ENCODE results near the gene D2HGDH. TPM values are rescaled to one million over a fixed set of nuclear protein-coding genes. Genes with fewer than 3 reads are reported as not detected.
"Not testable (repeated sequence)": the region's sequence is repeated elsewhere in the genome, so short reads cannot be mapped to it uniquely, and the experiment has no call there.

D2HGDH gene
- polyA plus RNA-seq, 1 experiment = 16.1 TPM

- DNase-seq (ENCODE audit: low read depth) = no peak
- Histone ChIP-seq H3K27me3 (ENCODE audit: control insufficient read depth, insufficient read depth, low read length) (no peaks in the 10 kb centered on the region; the same call in 1 of the 2 replicates), H3K36me3 (ENCODE audit: control insufficient read depth, insufficient read depth, low read length) (no peaks in the 10 kb centered on the region), H3K4me3 (ENCODE audit: low read depth, low read length) (no peak within 1 kb of the TSS)
- no peak for TF ChIP-seq CTCF (IDR thresholded peaks at IDR 0.05; ENCODE audit: insufficient read depth, low read depth, low read length)
- ChIA-PET CTCF (no interaction called here), POLR2A (no interaction called here)
Measured at GRCh38 chr2:241776336-241777169, 42.1 kb downstream of the D2HGDH start, which contains the start of gene GAL3ST2. GAL3ST2 (plus strand) TSS chr2:241776822; CDS start chr2:241776956, 134 bp downstream.

- H3K4me3 ChIP-seq (ENCODE audit: low read depth, low read length) = no peak overlapping the region
- no peaks in the 10 kb centered on the region; the same call in 1 of the 2 replicates for H3K27me3 ChIP-seq (ENCODE audit: control insufficient read depth, insufficient read depth, low read length)
- no peak for DNase-seq (ENCODE audit: low read depth)
- no peak for TF ChIP-seq CTCF (IDR thresholded peaks at IDR 0.05; ENCODE audit: insufficient read depth, low read depth, low read length)
- POLR2A ChIA-PET = no interaction called here
- no peaks in the 10 kb centered on the region for H3K36me3 ChIP-seq (ENCODE audit: control insufficient read depth, insufficient read depth, low read length)
- CTCF ChIA-PET = interaction anchor here (1.3 kb wide), 1 partner anchor 11 kb away, joined by 3 read pairs; no protein-coding TSS in a partner anchor
Measured at GRCh38 chr2:241777170-241777685, 42.8 kb downstream of the D2HGDH start.

- ChIA-PET POLR2A (no interaction called here), CTCF (interaction anchor here (1.3 kb wide), 1 partner anchor 10 kb away, joined by 3 read pairs; no protein-coding TSS in a partner anchor)
- H3K4me3 ChIP-seq (ENCODE audit: low read depth, low read length) = no peak overlapping the region
Measured at GRCh38 chr2:241777686-241778627, 43.5 kb downstream of the D2HGDH start.

GRCh38 chr2:241780939-241781569, 46.6 kb downstream of the D2HGDH start:
- Histone ChIP-seq H3K36me3 (ENCODE audit: control insufficient read depth, insufficient read depth, low read length) (no peaks in the 10 kb centered on the region), H3K4me3 (ENCODE audit: low read depth, low read length) (no peak overlapping the region), H3K27me3 (ENCODE audit: control insufficient read depth, insufficient read depth, low read length) (no peaks in the 10 kb centered on the region)
- ChIA-PET POLR2A (no interaction called here), CTCF (no interaction called here)
- DNase-seq (ENCODE audit: low read depth) = no peak
- no peak for TF ChIP-seq CTCF (IDR thresholded peaks at IDR 0.05; ENCODE audit: insufficient read depth, low read depth, low read length)

More at GRCh38 chr2:241777686-241778627, 43.5 kb downstream of the D2HGDH start:
- TF ChIP-seq CTCF (IDR thresholded peaks at IDR 0.05; ENCODE audit: insufficient read depth, low read depth, low read length) = no peak
- no peak for DNase-seq (ENCODE audit: low read depth)
- H3K36me3 ChIP-seq (ENCODE audit: control insufficient read depth, insufficient read depth, low read length) = no peaks in the 10 kb centered on the region
- no peaks in the 10 kb centered on the region; the same call in 1 of the 2 replicates for H3K27me3 ChIP-seq (ENCODE audit: control insufficient read depth, insufficient read depth, low read length)

GRCh38 chr2:241782053-241782452, 47.6 kb downstream of the D2HGDH start:
- POLR2A ChIA-PET; H3K36me3 ChIP-seq (ENCODE audit: control insufficient read depth, insufficient read depth, low read length); H3K27me3 ChIP-seq (ENCODE audit: control insufficient read depth, insufficient read depth, low read length): not testable (repeated sequence)

More at GRCh38 chr2:241782053-241782452, 47.6 kb downstream of the D2HGDH start:
- DNase-seq (ENCODE audit: low read depth); H3K4me3 ChIP-seq (ENCODE audit: low read depth, low read length); CTCF ChIA-PET: not testable (repeated sequence)

Measured in BJ (cell line).